ENCODE results near the gene PCDH9.

- TF ChIP-seq, protein P1, sequence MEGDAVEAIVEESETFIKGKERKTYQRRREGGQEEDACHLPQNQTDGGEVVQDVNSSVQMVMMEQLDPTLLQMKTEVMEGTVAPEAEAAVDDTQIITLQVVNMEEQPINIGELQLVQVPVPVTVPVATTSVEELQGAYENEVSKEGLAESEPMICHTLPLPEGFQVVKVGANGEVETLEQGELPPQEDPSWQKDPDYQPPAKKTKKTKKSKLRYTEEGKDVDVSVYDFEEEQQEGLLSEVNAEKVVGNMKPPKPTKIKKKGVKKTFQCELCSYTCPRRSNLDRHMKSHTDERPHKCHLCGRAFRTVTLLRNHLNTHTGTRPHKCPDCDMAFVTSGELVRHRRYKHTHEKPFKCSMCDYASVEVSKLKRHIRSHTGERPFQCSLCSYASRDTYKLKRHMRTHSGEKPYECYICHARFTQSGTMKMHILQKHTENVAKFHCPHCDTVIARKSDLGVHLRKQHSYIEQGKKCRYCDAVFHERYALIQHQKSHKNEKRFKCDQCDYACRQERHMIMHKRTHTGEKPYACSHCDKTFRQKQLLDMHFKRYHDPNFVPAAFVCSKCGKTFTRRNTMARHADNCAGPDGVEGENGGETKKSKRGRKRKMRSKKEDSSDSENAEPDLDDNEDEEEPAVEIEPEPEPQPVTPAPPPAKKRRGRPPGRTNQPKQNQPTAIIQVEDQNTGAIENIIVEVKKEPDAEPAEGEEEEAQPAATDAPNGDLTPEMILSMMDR (IDR thresholded peaks at IDR 0.05): no peak
- no peak for TF ChIP-seq POLR2A (IDR thresholded peaks at IDR 0.05)
- no peak for TF ChIP-seq EP300 (IDR thresholded peaks at IDR 0.05)
- TF ChIP-seq POLR2AphosphoS5 (IDR thresholded peaks at IDR 0.05): no peak
These were observed 838.8 kb downstream of the PCDH9 start for GRCh38 chr13:66391322-66391721.
